Erythroblast (primary cell): ENCODE results near the gene ZBTB42.

Experiments
- DNase-seq, 2 experiments: peaks; one replicate each; lab custom pipeline; 2025; lab: John Stamatoyannopoulos, UW
- GATA1 ChIP-seq: IDR thresholded peaks from 2 replicates; pipeline ENCODE4 v1.6.1; 2011; ENCODE audit warnings: low read depth, mild to moderate bottlenecking, control low read depth, low read length, moderate library complexity
- POLR2A ChIP-seq: IDR thresholded peaks from 2 replicates; pipeline ENCODE4 v1.6.1; 2011; ENCODE audit warnings: mild to moderate bottlenecking, low read length

The ZBTB42 gene

DNA sequence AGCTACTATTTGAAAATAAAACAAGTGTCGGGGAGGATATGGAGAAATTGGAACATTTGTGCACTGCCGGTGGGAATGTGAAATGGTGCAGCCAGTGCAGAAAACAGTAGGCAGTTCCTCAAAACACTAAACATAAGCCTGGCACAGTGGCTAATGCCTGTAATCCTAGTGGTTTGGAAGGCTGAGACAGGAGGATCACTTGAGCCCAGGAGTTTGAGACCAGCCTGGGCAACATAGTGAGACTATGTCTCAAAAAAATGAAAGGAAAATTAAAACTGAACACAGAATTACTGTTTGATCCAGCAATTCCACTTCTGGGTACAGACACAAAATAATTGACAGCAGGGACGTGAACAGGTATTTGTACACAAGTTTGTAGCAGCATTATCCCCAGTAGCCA is 35.4 kb upstream of the ZBTB42 start:
- no peak for DNase-seq
- TF ChIP-seq POLR2A (no peak), GATA1 (no peak)

- DNase-seq: no peak
- TF ChIP-seq GATA1 (no peak), POLR2A (no peak)
These were observed 34.5 kb upstream of the ZBTB42 start for GRCh38 chr14:104766256-104766862.

DNA sequence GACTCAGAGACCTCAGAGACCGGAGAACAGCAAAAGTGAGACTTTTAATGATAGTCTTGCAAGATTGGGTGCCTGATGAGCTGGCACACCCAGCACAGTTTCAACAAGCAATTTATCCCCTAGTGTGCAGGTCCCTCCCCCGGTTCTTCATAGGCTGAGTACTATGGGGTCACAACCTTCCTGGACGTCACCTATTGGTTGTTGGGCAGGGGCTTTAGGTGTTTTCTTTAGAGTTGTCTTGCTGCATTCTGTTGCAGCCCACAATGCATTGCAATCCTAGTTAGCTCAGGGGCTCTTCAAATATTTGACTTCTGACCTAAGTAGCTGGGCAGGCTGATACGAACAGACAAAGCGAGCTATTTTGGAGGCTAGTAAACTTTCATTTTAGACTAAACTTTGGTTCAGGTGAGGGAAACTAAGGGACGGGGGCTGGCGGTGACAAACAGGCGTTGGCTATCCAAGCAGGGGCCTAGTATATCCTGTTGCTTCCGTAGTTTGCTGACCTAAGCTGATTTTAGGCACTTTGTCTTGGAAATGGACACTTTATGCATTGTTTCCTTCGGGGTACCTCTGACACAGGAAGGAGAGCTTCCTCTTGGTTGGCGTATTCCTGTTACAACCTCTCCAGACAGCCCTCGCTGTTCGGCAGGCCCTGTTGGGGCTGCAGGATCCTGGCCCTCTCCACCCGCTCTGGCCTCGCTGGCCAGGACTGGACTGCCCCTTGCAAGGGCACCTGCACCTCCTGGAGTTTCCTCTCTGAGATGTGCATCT is 33.9 kb upstream of the ZBTB42 start:
- DNase-seq: no peak
- TF ChIP-seq POLR2A (no peak), GATA1 (no peak)

- TF ChIP-seq GATA1: no peak
- TF ChIP-seq POLR2A: no peak
These were observed 33.3 kb upstream of the ZBTB42 start for GRCh38 chr14:104767634-104767918.

GRCh38 chr14:104768437-104769323 is 32.2 kb upstream of the ZBTB42 start:
- DNase-seq: peak; percentile 84 to 91
- TF ChIP-seq GATA1: no peak

More at GRCh38 chr14:104767634-104767918, 33.3 kb upstream of the ZBTB42 start:
- DNase-seq: no peak

- no peak for DNase-seq
- TF ChIP-seq GATA1: no peak
- TF ChIP-seq POLR2A: no peak
These were observed 31.4 kb upstream of the ZBTB42 start for GRCh38 chr14:104769324-104770071.

DNA sequence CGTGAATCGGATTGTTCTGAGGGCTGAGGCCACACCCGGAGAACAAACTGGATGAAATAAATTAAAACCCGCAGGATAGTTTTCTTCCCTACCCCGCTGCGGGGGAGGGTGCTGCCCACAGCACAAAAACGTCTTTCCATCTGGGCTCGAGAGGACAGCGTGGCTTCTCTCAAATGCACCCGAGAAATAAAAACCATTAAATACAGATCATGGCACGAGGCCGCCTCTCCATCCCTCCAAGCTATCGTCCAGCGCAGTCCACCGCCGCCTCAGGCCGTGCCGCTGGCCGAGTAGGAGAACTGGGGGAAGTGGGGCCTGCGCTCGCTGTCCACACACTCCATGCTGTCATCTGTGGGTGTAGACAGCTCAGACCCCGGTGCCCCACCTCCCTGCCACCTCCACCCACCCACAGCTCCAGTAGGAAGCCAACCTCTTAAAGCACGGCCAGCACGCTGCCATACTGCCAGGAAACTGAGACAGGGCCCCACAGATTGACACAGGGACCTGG is 30.8 kb upstream of the ZBTB42 start:
- no peak for DNase-seq
- TF ChIP-seq POLR2A (no peak), GATA1 (no peak)

GRCh38 chr14:104770851-104771272 is 30.0 kb upstream of the ZBTB42 start:
- peak; percentile 37 to 43 for DNase-seq
- no peak for TF ChIP-seq POLR2A

GRCh38 chr14:104771374-104771773 is 29.5 kb upstream of the ZBTB42 start:
- TF ChIP-seq GATA1 (no peak), POLR2A (no peak)
- DNase-seq: no peak

- no peak for DNase-seq
- TF ChIP-seq GATA1: no peak
- TF ChIP-seq POLR2A: no peak
These were observed 28.8 kb upstream of the ZBTB42 start for GRCh38 chr14:104771918-104772706.

DNA sequence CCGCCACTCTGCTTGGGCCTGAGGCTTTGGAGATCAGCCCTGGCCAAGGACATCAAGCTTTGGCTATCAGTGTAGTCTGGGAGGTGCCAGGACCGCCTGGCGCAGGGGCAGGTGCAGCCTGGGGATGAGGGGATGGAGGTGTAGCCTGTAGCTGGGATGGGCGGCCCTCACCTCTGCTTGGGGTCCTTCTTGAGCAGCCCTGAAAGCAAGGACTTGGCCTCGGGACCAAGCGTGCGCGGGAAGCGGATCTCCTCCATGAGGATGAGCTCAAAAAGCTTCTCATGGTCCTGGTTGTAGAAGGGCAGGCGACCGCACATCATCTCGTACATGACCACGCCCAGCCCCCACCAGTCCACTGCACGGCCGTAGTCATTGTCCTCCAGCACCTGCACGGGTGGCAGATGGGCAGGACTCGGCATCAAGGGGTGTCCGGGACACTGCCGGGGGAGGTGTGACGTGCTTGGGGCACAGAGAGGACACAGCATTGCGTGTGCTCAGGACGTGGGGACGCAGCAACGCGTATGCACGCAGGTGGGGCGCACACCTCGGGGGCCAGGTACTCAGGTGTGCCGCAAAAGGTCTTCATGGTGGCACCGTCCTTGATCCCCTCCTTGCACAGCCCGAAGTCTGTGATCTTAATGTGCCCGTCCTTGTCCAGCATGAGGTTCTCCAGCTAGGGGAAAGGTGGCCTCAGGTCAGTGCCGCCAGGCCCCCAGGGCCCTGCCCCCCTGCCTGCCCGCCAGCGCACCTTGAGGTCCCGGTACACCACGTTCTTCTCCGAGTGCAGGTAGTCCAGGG is 28.0 kb upstream of the ZBTB42 start:
- no peak for DNase-seq
- TF ChIP-seq GATA1: no peak
- TF ChIP-seq POLR2A: no peak
